HG02973 (cell line): ENCODE results near the gene RANBP9.

Experiments used
- ATAC-seq: cut with Tn5 transposase; IDR thresholded peaks from one replicate; pipeline ENCODE4 v1.9.1; 2021; ENCODE audit warnings: moderate library complexity; ENCODE audit not compliant: unreplicated experiment

The RANBP9 gene

DNA sequence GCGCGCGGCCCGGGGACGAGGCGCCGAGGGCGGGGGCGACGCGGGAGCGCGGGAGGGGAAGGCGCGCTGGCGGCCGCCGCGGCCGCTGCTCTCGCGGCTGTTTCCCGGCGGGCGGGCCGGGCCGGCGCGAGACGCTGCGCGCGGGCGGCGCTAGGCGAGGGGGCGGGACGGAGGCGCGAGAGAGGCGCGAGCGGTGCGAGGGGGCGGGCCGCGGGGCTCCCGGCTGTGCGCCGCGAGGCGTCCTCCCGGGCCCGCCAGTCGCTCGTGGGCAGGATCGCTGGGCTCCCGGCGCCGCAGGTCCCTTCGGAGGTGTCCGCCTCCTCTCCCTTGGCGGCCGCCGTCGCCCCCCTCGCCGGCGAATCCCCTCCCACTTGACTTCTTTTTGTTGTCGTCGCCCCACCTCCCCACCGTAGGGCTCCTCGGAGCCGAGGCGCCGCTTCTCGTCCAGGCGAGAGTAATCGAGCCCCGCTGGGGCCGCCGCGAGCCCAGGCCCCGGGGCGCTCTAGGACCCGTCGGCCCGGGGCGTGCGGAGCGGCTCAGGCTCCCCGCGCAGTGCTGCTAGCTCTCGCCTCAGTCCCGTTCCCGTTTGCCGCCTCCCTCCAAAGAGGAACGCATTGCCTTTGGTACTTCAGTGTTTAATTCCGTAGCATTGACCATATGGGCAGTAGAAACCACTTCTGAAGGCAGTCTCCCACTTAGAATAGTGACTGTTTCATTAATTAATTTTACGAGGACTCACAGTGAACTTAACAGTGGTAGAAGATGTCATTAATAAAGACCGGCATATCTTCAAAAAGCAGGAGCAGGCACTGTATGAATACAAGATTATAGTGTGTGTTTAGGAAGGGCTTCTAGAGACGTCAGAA lies at the start of gene RANBP9:
RANBP9 (minus strand) TSS at position 103 of the 866 bp plus-strand sequence. CDS start 330 bp downstream, outside the sequence.
- ATAC-seq = peak; percentile 67

DNA sequence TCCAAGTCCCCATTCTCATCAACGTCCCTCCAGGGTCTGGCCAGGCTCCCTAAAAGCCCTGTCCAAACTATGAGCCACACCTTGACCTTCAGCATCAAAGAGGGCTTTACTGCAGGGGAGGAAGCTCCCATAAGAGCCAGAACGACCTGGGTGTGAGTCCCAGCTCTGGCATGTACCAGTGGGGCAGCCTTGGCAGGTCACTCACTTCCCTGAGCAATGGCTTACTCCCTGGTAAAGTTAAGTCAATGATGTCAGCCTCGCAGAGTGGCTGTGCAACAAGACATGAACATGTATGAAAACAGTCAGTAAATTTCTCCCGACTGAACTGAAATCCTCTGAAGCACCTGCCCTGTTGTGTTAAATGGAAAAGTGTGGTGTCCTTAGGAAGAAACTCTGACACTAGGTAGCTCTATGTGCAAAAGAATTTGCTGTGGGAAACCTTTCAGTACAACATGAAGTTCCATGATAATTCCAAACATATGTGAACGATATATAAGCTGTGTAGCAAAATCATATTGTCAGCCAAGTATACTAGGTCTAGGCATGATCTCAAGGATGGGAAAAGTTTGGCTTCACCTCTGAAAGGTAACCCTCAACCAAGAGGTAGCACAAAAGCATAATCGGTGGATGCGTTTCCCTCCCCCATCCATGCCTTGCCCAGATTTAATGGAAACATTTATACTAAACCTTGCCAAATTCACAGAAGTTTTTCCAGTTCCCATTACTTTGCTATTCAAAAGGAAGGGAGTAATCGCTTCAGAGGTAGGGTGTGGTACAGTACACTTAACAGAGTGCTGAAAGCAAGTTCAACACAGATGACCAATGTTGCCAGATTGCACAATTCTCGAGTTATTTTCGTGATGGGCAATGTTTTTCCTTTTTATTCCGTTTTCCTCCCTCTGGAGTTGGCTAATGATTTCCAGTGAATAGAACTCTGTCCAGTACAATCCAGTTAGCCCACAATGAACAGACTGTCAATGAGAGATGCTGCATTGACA lies 49.0 kb upstream of the RANBP9 start:
- no peak for ATAC-seq

DNA sequence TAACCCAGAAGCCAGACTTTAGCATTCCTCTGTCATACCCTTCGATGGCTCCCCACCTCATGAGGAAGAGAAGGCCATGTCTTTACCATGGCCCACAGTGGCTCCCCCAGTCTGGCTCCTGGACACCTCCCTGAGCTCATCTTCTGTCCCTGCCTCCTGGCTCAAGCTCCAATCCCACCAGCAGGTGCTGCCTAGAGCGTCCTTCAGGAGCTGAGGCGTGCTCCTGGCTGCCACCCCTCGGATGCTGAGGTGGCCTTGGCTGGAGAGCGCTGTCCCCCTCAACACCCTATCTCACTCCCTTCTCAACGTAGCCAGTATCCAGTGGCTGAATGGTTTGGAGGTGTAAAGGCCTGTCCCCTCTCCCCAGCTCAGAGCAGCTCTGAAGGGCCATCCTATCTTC lies 47.4 kb upstream of the RANBP9 start:
- ATAC-seq = no peak

DNA sequence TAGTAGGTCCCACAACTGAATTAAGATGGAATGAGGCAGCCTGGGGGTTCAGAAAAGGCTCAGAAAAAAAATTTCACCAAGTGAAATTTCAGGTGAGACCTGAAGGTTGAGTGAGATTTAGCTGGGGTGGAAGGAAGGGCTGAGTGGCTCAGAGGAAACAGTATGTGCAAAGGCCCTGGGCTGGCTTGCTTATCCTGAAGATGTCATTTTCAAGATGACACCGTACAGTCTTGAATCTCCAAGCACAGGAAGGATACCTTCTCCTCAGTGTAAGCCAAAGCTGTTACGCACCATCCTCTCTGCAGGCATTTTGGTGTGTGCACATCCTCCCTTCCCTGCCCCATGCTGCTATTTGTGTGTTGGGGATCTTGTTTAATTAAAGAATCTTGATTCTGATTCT lies 43.0 kb upstream of the RANBP9 start:
- ATAC-seq = no peak

DNA sequence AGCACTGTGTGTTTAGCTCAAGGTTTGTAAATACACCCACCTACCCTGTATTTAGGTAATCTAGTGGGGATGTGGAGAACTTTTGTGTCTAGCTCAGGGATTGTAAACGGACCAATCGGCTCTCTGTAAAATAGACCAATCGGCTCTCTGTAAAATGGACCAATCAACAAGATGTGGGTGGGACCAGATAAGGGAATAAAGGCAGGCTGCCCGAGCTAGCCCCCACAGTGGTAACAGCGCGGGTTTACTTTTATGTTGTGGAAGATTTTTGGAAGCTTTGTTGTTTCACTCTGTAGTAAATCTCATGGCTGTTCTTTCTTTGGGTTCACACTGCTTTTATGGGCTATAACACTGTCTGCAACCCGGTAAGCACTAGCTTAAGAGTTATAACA lies 32.1 kb upstream of the RANBP9 start:
- ATAC-seq = no peak

GRCh38 chr6:13742961-13743735 lies 31.5 kb upstream of the RANBP9 start:
- no peak for ATAC-seq

GRCh38 chr6:13741365-13741764 lies 29.7 kb upstream of the RANBP9 start:
- ATAC-seq = no peak

DNA sequence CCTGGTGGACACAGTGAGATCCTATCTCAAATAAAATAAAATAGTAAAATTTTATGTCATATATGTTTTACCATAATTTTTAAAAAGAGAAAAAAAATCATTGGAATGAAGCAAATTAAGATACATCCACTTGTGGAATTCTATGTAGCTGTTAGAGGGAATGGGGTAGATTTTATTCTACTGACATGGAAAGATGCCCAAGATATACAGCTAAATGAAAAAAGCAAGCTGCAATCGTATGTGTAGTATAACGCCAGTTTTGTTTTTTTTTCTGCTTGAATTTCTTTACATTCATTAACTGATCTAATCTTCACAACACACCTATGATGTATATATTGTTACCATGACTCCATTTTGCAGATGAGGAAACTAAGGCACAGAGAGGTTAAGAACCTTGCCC lies 23.4 kb upstream of the RANBP9 start:
- no peak for ATAC-seq

- no peak for ATAC-seq
These were observed 21.7 kb upstream of the RANBP9 start for GRCh38 chr6:13733178-13733887.

- ATAC-seq = no peak
These were observed 19.1 kb upstream of the RANBP9 start for GRCh38 chr6:13730704-13731103.

- ATAC-seq = no peak
These were observed 18.3 kb upstream of the RANBP9 start for GRCh38 chr6:13729891-13730290.

DNA sequence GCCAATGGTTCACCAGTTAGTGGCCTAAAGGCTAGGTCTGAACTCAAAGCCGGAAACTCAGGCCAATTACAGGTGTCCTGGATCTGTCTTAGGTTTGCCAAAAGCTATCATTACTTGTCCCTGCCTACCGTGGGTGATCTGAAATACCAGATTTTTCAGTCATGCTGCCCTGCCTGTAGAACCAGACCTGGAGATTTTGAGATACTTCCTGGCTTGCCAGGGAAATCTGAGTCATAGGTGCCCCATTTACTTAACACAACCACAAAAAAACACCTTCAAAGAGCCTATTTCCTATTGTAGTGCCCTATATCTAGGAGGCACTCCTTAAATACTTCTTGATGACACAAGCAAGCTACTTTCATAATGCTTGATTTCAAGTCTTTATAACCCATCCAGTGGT lies 13.9 kb upstream of the RANBP9 start:
- ATAC-seq = no peak

GRCh38 chr6:13725052-13725451 lies 13.4 kb upstream of the RANBP9 start:
- no peak for ATAC-seq

DNA sequence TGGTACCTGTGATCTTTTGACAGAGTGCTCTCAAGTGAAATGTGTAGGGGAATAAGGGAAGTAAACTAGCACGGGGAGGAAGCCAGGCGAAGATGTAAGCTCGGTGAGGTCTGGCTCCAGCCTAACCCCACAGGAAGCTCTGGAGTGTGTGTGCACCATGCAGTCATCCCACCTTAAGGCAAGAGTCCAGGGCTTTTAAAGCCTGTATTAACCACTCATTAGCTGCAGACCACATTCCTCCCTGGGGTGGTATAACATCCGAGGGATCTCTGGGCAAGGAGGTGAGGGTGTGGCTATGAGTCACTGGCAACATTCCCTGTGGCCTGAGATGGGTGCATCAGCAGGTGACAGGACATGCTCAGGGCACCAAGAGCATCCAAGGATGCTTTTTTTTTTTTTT lies 12.5 kb upstream of the RANBP9 start:
- ATAC-seq = no peak

DNA sequence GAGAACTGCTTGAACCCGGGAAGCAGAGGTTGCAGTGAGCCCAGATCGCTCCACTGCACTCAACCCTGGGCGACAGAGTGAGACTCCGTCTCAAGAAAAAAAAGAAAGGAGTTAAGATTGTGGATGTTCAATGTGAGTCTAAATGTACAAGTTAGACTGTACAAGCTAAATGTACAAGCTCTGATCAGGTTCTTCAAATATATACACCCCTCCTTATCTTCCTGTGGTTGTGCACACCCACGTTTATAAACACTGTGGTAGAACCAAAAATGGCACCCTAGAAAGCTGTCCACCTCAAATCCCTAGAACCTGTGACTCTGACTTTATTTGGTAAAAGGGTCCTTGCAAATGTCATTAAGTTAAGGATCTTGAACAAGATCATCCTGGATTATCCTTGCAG lies 11.2 kb upstream of the RANBP9 start:
- ATAC-seq = no peak

GRCh38 chr6:13718123-13718458 lies 6.5 kb upstream of the RANBP9 start:
- no peak for ATAC-seq

DNA sequence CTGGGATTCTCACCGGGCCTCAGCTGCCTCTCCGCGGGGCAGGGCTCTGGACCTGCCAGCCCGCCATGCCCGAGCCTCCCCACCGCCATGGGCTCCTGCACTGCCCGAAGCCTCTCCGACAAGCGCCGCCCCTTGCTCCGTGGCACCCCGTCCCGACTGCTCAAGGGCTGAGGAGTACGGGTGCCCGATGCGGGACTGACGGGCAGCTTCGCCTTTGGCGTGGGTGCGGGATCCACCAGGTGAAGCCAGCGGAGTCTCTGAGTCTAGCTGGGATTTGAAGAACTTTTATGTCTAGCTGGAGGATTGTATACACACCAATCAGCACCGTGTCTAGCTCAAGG lies 5.3 kb upstream of the RANBP9 start:
- ATAC-seq = no peak

DNA sequence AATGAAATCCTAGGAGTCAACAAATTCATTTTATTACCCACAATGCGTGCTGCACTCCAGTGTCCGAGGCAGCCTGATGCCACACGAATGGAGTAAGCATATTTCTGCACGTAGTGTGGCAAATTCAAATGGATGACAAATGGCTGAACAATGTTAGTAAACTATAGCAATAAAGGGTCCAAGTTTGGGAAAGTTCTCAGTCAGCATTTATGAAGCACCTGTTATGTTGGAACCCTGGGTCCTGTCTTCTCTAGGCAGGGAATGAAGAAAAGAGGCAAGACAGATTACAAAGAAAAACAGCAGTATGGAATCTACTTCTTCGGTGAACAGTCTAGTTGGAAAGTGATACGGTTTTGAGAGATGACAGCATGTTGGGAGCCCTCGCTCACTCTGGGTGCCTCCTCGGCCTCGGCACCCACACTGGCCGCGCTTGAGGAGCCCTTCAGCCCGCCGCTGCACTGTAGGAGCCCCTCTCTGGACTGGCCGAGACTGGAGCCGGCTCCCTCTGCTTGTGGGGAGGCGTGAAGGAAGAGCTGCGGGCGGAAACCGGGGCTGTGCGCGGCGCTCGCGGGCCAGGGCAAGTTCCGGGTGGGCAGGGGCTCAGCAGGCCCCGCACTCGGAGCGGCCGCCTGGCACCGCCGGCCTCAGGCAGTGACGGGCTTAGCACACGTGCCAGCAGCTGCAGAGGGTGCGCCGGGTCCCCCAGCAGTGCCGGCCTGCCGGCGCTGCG lies 4.8 kb upstream of the RANBP9 start:
- ATAC-seq = no peak

DNA sequence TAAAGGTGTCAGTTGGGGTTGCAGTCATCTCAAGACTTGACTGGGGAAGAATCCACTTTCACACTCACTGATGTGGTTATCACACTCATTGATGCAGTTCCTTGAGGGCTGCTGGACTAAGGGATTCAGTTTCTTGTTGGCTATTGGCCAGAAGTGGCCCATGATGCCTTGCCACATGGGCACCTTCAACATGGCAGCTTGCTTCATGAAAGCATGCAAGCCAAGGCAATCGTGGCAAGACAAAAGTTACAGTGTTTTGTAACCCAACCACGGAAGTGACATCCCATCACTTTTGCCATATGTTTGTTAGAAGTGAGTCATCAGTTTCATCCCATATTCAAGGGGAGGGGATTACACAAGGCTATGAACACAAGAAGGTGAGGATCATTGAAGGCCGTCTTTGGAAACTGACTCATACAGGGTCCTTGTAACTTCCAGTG lies 3.8 kb upstream of the RANBP9 start:
- no peak for ATAC-seq

DNA sequence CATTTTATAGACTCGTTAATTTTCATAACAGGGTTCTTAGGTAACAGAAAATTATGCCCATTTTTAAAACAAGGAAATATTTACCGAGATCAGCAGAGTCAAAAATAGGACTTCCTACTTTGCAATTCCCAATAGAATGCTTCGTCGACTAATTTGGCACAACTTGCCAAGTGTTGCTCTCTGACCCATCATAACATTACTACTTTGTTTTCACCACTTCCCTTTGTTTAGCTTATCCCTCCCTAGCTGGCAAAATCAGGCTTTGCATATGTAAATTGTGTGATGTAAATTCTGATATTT lies 914 bp upstream of the RANBP9 start:
- no peak for ATAC-seq
